A549 (cell line): ENCODE measurements around the gene OVOL2.

Experiments used
- BCL3 ChIP-seq: fragments of >200 bp; sonication (Bioruptor Twin); formaldehyde crosslinking; IDR thresholded peaks from 3 replicates; pipeline ENCODE4 v1.6.1; 2016
- CBX2 ChIP-seq: fragments of 200-600 bp; sonication (generic); IDR thresholded peaks from 2 replicates; pipeline ENCODE4 v1.6.1; 2016; ENCODE audit warnings: low read depth, mild to moderate bottlenecking, borderline replicate concordance
- CTCF ChIP-seq: fragments of >200 bp; sonication (Bioruptor Twin); formaldehyde crosslinking; IDR thresholded peaks from 3 replicates; pipeline ENCODE4 v1.5.1; 2016
- MAX ChIP-seq: IDR thresholded peaks from 2 replicates; pipeline ENCODE4 v1.6.1; 2012
- MAZ ChIP-seq: fragments of 150-350 bp; IDR thresholded peaks from 2 replicates; pipeline ENCODE4 v1.6.1; 2014; ENCODE audit warnings: antibody characterized with exemption, low read depth, low read length, borderline replicate concordance
- NPAS2 ChIP-seq: fragments of 250-450 bp; sonication (Bioruptor Pico); IDR thresholded peaks from 2 replicates; pipeline ENCODE4 v1.8.0; 2022; ENCODE audit warnings: mild to moderate bottlenecking, moderate library complexity, borderline replicate concordance
- PBX3 ChIP-seq: IDR thresholded peaks from 2 replicates; pipeline ENCODE4 v1.6.1; 2012
- POLR2A ChIP-seq: IDR thresholded peaks from 2 replicates; pipeline ENCODE4 v1.6.1; 2012; ENCODE audit warnings: mild to moderate bottlenecking, low read length
- RAD21 ChIP-seq, 2 experiments: fragments of >200 bp in 1 of 2; sonication (Bioruptor Twin) in 1 of 2; formaldehyde crosslinking in 1 of 2; IDR thresholded peaks in 1 of 2; conservative IDR thresholded peaks in 1 of 2; 2 replicates in 1 of 2; 3 replicates in 1 of 2; pipeline ENCODE4 v1.6.1; 2012 to 2018; ENCODE audit warnings: inconsistent platforms in 1 of 2
- RCOR1 ChIP-seq: fragments of 150-350 bp; IDR thresholded peaks from 2 replicates; pipeline ENCODE4 v1.6.1; 2014; ENCODE audit warnings: antibody characterized with exemption, low read length, low read depth
- RFX5 ChIP-seq: fragments of 450-650 bp; IDR thresholded peaks from 2 replicates; pipeline ENCODE4 v1.7.1; 2014; ENCODE audit warnings: antibody characterized with exemption, mild to moderate bottlenecking, moderate library complexity
- SMC3 ChIP-seq: fragments of >200 bp; sonication (Bioruptor Twin); formaldehyde crosslinking; IDR thresholded peaks from 3 replicates; pipeline ENCODE4 v1.6.1; 2018; ENCODE audit warnings: inconsistent platforms

GRCh38 chr20:18030020-18030419 lies 27.7 kb downstream of the OVOL2 start:
- TF ChIP-seq MAX (no peak), CTCF (no peak), POLR2A (no peak), MAZ (no peak), RCOR1 (no peak), SMC3 (no peak), NPAS2 (no peak), CBX2 (no peak), BCL3 (no peak), RFX5 (no peak), RAD21 (conservative IDR thresholded peaks at IDR 0.05 in 1 of 2, IDR thresholded peaks at IDR 0.05 in 1 of 2) (no peak), PBX3 (no peak)
